HL-60 (cell line): ENCODE results near the gene RNGTT.

Experiments used
- CTCF ChIP-seq: IDR thresholded peaks from one replicate; pipeline ENCODE4 v1.5.1; 2011; ENCODE audit warnings: low read length, control low read depth, inconsistent platforms; ENCODE audit not compliant: insufficient read depth
- POLR2AphosphoS5 ChIP-seq: IDR thresholded peaks from 2 replicates; pipeline ENCODE4 v1.6.1; 2012; ENCODE audit warnings: low read depth

- TF ChIP-seq CTCF (no peak), POLR2AphosphoS5 (no peak)
These were observed 358.1 kb downstream of the RNGTT start for GRCh38 chr6:88605271-88605670.
